Stimulated activated CD8-positive, alpha-beta memory T cell treated with anti-CD3 and anti-CD28 coated beads, Interleukin-7, amount 100 ng/mL, for 24 hours (primary cell): ENCODE measurements around the gene SLC6A15.

Experiments
- DNase-seq: peaks from one replicate; pipeline ENCODE4 v3.0.0-alpha.2; 2020; ENCODE audit warnings: low read depth

SLC6A15 gene

GRCh38 chr12:84912198-84913128, at the start of gene SLC6A15:
Gene SLC6A15, minus strand, starts transcription at chr12:84912799. Its CDS starts 20,679 bp downstream, at chr12:84892120.
- no peak for DNase-seq

DNA sequence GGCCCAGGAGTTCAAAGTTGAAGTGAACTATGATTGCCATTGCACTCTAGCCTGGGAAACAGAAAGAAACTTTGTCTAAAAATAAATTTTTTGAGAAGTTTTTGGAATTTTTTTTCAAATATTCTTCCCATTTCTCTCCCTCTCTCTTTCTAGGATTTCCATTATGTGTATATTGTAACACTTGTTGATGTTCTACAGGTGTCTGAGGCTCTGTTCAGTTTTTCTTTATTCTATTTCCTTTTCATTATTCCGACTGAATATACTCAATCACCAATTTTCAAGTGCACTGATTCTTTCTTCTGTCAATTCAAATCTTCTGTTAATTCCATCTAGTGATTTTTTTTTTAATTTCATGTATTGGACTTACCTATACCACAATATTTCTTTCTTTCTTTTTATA, 48.3 kb upstream of the SLC6A15 start:
- no peak for DNase-seq

DNA sequence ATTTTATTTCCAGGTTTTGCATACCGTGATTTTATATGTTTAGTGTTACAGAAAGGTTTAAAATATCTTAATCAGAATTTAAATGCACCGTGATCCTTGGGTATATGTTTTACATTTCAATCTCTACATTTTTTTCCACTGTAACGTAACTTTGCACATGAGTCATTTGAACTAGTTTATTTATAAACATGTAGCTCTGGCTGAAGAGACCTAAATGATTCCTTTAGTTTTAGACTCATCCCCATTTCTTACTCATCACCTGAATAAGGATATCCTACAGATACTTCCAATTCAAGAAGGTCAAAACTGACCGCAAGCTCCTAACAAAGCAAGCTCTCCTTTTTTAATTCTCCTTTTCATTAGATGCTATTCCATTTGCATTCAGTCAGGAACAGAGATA, 42.7 kb upstream of the SLC6A15 start:
- DNase-seq, result no peak

DNA sequence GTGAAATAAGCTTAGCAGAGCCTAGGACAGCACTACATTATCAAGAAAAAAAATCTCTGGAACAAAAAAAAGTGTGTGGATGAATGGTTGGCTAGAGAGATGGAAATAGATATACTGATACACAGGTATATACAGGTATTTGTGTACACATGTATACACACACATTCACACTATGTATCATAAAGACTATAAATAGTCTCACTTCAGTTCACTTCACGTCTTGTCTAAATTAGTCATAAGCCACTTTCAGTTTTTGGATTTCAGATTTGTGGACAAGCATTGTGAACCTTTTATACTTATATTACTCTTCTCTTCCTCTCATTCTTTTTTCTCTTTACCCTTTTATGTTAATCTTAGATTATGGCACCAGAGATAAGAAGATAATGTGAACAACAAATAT, 41.8 kb upstream of the SLC6A15 start:
- DNase-seq, result no peak

- DNase-seq, result no peak
Observed at GRCh38 chr12:84950971-84951546, 38.5 kb upstream of the SLC6A15 start.

DNA sequence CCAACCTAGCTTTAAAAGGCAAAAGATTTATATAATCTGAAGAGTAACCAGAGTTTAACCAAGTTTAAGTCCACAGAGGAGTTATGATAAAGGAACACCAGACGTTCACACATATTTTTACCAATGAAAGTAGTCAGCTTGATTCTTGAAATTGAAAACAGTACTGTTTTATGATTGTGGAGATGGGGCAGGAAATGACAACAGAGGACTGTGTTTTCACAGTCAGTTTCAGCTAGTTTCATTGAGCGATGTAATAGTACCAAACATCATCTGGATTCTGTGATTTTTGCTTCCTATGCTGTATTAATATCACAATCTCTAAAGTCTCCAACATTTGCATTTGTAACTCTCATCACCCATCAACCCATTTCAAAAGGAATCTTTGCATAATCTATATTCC, 34.2 kb upstream of the SLC6A15 start:
- DNase-seq, result no peak

- no peak for DNase-seq
Observed at GRCh38 chr12:84937415-84937814, 24.8 kb upstream of the SLC6A15 start.

- no peak for DNase-seq
Observed at GRCh38 chr12:84929501-84929900, 16.9 kb upstream of the SLC6A15 start.

GRCh38 chr12:84924981-84925380, 12.4 kb upstream of the SLC6A15 start:
- DNase-seq, result no peak

- DNase-seq, result no peak
Observed at GRCh38 chr12:84922693-84923092, 10.1 kb upstream of the SLC6A15 start.

- no peak for DNase-seq
Observed at GRCh38 chr12:84920331-84920730, 7.7 kb upstream of the SLC6A15 start.

DNA sequence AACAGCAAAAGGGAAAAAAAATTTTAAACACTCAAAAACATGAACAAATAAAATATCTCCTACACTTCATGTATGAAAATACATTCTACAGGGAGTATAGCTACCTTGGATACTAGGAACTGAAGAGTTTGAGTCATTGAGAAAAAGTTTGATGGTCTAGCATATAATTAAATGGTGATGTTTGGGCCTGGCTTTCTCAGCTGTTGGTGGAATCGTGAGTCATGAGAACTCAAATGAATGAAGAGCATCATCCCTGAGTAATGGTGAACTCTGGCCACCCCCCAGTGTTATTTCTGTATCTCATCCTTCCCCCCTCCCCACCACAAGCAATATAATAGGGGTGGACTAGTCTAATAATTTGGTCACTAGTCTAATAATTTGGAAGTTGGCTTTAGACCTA, 6.7 kb upstream of the SLC6A15 start:
- no peak for DNase-seq

DNA sequence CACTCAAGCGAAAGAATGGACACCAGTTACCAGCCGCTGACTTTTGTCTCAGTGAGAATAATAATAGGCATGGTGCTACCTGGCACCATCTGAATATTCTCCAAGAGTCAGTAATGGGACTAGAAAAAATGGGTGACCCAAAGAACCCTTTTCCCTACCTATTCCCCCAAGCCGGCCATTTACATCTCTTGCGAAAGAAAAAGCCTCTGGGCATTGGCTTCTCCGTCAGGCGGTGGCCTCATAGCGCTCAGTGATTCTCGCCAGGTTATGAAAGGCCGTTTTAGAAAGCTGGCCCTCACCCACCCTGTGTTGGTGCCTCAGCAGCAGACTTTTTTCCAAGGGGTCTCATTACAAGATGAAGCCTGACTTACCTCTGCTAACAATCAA, 523 bp upstream of the SLC6A15 start:
- DNase-seq, result no peak

- DNase-seq, result no peak
Observed at GRCh38 chr12:84911271-84912197, 1.1 kb downstream of the SLC6A15 start.

DNA sequence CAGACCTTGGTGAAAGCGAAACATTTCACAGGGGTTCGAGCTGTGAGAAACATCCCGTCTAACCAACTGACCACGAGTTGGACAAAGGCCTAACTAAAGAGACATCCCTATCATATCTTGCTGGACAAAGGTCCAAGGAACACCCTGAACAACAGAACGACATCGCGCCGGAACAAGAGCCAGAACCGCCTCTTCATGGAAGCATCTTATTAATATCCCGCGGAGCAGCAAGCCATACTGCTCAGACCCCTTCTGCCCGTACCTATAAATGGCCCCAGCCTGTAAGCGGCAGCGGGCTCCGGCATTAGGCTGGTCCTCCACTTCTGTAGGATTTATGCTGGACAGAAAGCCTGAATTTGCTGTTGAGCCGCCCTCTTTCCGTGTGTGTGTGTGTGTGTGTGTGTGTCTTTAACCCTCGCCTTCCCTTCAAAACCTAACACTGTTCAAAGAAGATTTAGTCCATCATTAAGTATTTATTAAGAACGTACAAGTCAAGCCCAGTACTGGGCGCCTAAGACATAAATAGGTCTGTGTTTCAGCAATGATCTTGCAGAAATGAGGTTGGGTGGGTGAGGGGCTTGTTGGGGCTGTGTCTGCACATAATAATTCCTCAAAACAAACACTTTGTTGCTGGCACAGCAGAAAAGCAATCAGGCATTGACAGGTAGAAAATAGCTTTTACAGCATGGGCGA, 1.9 kb downstream of the SLC6A15 start:
- no peak for DNase-seq

DNA sequence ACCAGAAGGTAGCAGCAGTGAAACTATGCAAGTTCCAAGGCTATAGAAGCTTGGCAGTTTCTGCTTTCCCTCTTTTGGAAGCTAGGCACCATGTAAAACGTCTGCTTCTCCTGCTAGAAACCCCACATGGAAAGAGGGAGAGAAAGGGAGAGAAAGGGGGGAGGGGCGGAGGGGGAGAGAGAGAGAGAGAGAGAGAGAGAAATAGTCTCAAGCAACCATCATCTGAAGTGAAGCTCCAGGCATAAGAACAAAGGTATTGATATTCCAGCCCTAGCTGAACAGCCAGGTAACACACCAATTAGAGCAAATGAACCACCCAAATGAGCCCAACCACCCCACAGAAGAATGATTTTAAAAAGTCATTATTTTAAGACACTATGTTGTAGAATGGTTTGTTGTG, 8.5 kb downstream of the SLC6A15 start:
- no peak for DNase-seq

DNA sequence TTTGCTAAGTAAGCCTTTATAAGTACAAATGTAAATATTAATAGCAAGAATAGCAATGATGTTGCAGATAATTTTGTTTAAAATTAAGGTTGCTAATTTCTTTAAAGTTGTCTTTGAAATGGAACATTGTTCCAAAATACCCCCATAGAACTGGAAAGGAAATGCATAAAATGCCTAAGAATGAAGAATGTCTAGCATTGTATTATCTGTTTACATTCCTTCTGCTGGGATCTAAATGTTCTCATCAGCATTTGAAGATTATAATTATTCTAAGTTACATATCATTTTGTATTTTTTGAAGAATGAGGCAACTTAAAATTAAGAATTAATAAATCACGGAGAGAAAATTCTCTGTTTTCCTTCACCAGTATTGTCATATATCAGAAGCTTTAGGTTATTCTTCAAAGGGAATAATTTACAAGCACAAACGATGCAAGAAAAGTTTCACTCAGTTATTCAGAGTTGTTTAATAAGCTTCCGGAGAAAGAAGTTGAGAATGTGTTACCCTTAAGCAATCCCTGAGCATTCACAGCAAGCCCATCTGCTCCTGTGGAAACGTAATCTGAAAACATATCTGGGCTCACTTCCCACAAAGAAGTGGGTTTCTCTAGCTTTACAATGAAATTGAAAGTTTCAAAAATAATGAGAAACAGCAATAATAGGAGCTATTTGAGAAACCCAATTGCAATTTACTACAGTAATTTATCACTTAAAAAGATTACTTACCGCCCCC, 21.3 kb downstream of the SLC6A15 start:
- DNase-seq, result no peak

DNA sequence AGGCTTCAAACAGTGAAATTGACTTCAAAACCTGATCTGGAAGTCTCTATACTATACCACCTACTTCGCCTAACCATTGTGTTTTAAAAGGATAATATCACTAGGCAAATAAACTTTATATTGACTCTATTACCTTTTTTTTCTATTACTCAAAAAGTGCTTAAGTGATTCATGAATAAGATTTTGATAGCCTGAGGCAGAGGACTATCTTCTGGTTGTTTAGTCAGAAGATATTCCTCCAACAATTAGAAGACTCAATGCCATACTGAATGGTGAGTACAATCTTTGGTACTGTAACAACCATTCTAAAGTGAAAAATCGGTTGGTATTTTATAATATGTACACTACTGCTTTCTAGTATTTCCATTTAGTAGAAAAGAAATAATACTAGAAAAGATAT, 22.8 kb downstream of the SLC6A15 start:
- DNase-seq, result no peak

GRCh38 chr12:84888861-84889260, 23.7 kb downstream of the SLC6A15 start:
- DNase-seq, result no peak

GRCh38 chr12:84877340-84877739, 35.3 kb downstream of the SLC6A15 start:
- no peak for DNase-seq

DNA sequence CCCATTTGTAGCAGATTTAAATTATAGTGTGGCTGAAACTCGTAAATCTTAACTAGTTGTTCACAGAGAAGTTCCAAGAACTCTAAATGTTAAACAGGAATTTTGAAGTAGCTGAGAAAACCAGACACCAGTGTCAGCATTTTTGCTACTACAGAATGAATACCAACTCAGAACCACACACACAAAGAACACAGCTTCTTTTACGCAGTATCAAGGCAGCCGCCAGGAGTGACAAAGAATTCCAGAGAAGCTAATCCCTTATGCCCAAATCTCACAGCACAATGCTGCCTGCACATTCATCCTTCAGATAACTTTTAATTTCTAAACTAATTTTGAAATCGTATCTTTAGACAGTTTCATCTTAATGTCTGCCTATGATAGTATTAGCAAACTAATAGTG, 37.4 kb downstream of the SLC6A15 start:
- DNase-seq, result no peak
